HG02943 (cell line): ENCODE measurements around the gene STRN3.
A peak's percentile ranks its signal among the peaks of the same experiment; 100 is the strongest.

Experiments
- ATAC-seq: cut with Tn5 transposase; IDR thresholded peaks from one replicate; pipeline ENCODE4 v1.9.1; 2021; ENCODE audit warnings: mild to moderate bottlenecking, low read depth, moderate library complexity; ENCODE audit not compliant: unreplicated experiment

Gene STRN3

GRCh38 chr14:31003284-31003683 lies 22.9 kb downstream of the STRN3 start:
- no peak for ATAC-seq

DNA sequence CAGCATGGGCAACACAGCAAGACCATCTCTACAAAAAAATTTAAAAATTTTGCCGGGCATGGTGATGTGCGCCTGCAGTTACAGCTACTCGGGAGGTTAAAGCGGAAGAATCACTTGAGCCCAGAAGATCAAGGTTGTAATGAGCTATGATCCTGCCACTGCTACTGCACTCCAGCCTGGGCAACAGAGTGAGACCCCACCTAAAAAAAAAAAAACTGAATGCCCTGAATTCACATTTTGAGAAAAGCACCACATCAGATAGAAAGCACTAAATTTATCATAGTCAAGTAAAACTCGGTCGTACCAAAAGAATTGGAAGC lies 24.9 kb downstream of the STRN3 start:
- no peak for ATAC-seq

DNA sequence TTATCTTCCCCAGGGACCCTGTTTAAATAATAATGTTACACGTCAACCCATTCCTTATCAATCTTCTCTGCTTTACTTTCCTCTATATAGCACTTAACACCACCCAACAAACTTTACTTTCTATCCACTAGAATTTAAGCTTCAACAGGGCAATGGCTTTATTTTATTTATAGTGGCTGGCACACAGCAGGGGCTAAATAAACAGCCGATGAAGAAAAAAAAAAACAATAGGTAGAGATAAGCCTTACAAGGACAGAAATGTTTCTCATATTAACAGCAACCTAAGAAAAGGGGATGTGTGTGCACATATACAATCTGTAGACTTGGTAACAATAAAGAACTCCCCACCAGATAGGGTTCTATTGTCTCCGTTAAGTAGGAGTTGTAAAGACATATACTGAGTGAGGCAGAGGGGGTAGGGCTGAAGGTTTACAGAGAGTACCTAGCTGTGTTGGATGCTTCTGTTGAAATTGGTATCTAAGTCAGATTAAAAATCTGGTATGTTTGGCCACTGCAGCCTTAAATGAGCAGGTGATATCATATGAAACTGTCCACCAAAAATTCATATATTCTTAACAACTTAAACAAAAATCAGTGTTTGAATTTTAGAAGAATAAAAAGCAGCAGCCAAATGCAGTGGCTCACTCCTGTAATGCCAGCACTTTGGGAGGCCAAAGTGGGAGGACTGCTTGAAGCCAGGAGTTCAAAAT lies 25.4 kb downstream of the STRN3 start:
- no peak for ATAC-seq

DNA sequence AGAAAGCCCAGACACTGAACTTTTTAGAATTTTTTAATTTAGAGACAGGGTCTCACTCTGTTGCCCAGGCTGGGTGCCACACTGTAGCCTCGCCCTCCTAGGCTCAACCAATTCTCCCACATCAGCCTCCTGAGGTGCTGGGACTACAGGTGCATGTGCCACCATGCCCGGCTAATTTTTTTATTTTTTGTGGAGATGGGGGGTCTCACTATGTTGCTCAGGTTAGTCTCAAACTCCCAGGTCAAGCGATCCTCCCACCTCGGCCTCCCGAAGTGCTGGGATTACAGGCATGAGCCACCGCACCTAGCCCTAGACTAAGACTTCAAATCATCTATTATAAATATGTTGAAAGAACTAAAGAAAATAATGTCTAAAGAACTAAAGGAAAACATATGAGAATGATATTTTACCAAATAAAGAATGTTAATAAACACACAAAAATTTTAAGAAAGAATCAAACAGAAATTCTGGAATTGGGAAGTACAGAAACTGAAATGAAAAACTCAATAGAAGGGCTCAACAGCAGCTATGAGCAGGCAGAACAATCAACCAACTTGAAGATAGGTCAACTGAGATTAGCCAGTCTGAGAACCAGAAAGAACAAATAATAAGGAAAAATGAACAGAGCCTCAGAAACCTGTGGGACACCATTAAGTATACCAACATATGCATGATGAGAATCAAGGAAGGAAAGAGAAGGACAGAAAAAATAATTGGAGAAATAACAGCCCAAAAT lies 27.0 kb downstream of the STRN3 start:
- ATAC-seq, result no peak

DNA sequence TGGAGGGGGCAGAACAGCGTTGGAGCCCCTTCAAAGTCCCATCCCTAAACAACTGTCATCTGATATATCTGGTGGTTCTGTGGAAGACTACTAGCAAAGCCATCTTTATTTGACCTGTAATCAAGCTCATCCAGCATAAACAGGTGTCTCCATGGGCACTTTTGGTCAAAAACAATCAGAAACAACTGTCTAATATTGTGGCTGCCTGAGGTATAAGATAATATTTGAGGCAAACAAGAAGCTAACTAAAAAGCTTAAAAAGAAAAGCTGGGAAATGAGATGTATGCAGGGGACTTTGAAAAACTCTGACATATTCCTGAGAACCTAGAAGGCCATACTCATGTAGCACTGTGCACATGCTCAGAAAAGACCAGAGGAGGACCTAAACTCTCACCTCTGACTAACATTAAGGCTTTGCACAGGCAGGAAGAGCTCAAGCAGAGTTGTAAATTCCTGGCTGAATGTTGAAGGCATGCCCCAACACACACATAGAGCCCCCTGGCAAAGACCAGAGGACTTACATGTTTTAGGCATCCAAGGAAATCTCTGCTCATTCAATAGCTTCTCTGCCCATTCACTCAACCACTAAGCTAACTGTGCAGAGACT lies 28.0 kb downstream of the STRN3 start:
- no peak for ATAC-seq

- no peak for ATAC-seq
These were observed 29.1 kb downstream of the STRN3 start for GRCh38 chr14:30996892-30997659.

GRCh38 chr14:30995689-30996088 lies 30.5 kb downstream of the STRN3 start:
- ATAC-seq, result no peak

DNA sequence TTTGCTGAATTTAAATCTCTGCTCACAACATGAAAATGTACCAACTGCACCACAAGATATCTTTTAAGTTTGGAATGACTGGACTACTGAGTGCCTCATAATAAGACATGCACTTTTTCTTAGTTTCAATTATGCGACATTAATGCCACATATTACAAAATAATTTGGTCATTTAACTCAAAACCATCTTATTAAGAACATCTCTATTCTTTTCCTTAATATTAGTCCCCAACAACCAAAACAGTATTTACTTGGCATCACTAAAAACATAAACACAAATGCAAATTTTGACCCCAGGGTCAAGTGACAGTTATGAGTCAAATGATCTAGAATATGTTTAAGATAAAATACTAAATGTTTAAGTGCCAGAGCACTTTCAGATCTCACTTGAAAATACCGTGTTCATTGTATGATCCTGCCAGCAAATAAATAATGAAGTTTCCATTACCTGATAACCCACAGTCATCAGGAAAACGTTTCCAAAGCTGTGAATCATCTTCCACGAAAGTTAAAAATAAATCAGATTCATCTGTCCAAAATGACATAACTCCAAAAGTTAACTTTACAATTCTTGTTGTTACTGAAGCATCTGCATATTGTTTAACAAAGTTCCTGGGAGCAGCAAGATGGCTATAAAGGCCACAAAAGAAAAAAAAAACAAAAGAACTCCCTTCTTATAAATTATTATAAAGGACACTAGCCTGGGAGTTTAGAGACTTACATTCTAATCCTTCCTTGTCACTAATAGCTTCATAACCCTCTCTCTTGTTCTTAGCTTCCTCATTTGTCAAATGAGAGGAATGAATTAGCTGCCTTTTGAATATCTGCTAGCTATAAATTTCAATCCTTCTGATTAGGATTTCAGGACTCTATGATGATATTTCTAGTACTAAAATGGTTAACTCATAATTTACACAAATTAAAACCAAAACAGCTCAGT lies 31.2 kb downstream of the STRN3 start:
- ATAC-seq, result no peak

GRCh38 chr14:30993071-30993470 lies 33.1 kb downstream of the STRN3 start:
- no peak for ATAC-seq

DNA sequence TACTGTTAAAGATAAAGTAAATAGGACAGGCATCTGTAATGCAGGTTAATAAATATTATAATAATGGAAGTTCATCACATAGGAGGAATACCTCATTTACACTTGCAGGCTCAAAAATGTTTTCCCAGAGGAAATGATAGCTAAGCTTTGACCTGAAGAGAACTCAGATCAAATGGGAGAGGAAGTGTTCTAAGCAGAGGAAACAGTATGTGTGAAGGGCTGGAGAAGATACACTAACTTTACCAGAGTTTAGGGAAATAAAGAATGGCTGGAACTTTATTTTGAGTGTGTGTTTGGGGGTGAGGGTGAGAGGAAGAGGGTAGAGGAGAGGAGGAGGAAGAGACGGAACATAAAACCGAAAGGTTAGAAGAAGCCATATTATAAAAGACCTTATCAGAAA lies 34.8 kb downstream of the STRN3 start:
- no peak for ATAC-seq

DNA sequence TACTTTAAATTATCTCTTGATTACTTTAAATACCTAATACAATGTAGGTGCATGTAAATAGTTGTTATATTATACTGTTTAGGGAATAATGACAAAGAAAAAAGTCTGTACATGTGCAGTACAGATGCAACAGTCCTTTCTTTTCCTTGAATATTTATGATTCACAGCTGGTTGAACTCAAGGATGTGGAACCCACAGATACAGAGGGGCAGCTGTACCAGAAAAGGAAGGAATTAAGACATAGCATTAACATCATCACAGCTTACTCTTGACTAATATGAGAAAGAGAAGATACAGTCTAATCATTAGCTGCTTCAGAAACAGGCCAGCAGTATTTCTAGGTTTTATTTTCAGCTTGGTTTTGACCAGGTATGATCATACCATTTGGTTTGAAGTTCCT lies 35.4 kb downstream of the STRN3 start:
- no peak for ATAC-seq

GRCh38 chr14:30988509-30988908 lies 37.7 kb downstream of the STRN3 start:
- ATAC-seq, result no peak

- no peak for ATAC-seq
These were observed 40.4 kb downstream of the STRN3 start for GRCh38 chr14:30985796-30986195.

GRCh38 chr14:30983858-30984257 lies 42.3 kb downstream of the STRN3 start:
- ATAC-seq, result no peak

DNA sequence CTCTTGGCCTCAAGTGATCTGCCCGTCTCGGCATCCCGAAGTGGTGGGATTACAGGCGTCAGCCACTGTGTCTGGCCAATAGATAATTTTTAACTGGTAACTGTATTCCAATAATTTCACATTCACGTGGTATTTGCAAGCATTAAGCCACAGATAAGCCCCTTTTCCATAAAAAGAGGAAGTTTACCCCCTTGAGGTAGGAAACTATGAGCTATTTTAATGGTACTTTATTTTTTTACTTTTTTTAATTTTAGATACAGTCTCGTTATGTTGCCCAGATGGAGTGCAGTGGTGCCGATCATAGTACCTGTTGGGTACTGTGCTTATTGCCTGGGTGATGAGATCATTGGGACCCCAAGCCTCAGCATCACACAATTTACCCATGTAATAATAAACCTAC lies 43.6 kb downstream of the STRN3 start:
- ATAC-seq, result no peak

GRCh38 chr14:30980980-30981379 lies 45.2 kb downstream of the STRN3 start:
- no peak for ATAC-seq

DNA sequence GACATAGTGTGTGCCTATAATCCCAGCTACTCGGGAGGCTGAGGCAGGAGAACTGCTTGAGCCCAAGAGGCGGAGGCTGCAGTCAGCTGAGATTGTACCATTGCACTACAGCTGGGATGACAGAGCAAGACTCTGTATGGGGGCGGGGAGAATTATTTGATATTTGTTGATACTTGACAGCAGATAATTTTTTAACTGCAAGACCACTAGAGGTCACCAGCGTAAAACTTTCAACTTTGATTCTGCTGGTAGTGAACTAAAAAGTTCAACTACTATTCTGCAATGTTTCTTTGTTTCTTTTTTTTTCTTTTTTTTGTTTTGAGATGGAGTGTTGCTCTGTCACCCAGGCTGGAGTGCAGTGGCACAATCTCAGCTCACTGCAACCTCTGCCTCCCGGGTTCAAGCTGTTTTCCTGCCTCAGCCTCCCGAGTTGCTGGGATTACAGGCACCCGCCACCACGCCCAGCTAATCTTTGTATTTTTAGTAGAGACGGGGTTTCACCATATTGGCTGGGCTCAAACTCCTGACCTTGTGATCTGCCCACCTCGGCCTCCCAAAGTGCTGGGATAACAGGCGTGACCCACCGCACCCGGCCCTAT lies 46.0 kb downstream of the STRN3 start:
- ATAC-seq, result peak; percentile 62

- no peak for ATAC-seq
These were observed 48.4 kb downstream of the STRN3 start for GRCh38 chr14:30977752-30978151.

GRCh38 chr14:30974628-30975027 lies 51.6 kb downstream of the STRN3 start:
- ATAC-seq, result no peak
